T-helper 2 cell treated with Interferon-gamma antibody and Interleukin-4, amounts not matched to agents 5 μg/mL and 100 μg/mL, for 36 hours (primary cell): ENCODE measurements around the gene IMP3.

Experiments used
- DNase-seq: peaks from one replicate; pipeline ENCODE4 v3.0.0; 2021; ENCODE audit warnings: low spot score
- H3K27ac Mint-ChIP-seq: one replicate; pipeline ENCODE4 v1.8.0; 2021; ENCODE audit warnings: mild to moderate bottlenecking, mixed read lengths
- H3K27me3 Mint-ChIP-seq: one replicate; pipeline ENCODE4 v1.8.0; 2021; ENCODE audit warnings: low read depth, mixed read lengths
- H3K36me3 Mint-ChIP-seq: one replicate; pipeline ENCODE4 v1.8.0; 2021; ENCODE audit warnings: low read depth, mixed read lengths
- H3K4me1 Mint-ChIP-seq: one replicate; pipeline ENCODE4 v1.8.0; 2021; ENCODE audit warnings: low read depth, mixed read lengths
- H3K4me3 Mint-ChIP-seq: one replicate; pipeline ENCODE4 v1.8.0; 2022; ENCODE audit warnings: mild to moderate bottlenecking, moderate library complexity, mixed read lengths
- H3K9me3 Mint-ChIP-seq: one replicate; pipeline ENCODE4 v1.8.0; 2021; ENCODE audit warnings: mixed read lengths

Gene IMP3

DNA sequence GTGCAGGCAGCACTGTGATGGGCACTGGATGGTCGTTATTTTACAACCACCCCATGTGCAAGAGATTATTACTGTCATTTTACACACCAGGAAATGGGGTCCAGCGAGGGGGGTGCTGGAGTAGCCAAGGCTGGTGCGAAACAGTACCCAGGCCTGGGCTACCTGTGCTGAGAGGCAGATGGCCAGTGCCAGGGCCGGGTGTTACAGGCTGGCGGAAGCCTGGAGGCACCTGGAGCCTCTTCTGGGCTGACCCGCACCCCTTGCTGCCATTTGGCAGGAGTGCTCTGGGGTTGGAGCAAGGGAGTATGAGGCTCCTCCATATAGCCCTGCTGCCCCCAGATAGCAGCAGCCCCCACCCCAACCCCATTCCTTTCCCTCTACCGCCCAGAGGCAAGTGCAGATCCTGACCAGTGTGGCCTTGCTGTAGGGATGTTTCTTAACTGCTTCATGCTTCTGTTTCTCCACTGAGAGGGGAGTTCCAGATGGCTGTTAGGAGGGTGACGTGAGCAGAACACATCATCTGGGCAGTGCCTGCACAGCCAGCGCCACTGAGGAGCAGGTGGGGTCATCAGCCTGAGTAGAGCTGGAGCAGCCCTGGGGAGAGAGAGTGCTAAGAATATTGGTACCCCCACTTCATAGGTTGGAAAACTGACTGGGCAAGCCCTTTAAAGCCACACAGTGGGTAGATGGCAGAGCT, 22.9 kb upstream of the IMP3 start:
- H3K36me3 Mint-ChIP-seq, result no peaks in the 10 kb centered on the region
- no peaks in the 10 kb centered on the region for H3K4me1 Mint-ChIP-seq
- H3K9me3 Mint-ChIP-seq, result no peaks in the 10 kb centered on the region
- no peak for DNase-seq
- H3K27me3 Mint-ChIP-seq, result no peaks in the 10 kb centered on the region
- no peak overlapping the region for H3K27ac Mint-ChIP-seq
- no peak overlapping the region for H3K4me3 Mint-ChIP-seq

DNA sequence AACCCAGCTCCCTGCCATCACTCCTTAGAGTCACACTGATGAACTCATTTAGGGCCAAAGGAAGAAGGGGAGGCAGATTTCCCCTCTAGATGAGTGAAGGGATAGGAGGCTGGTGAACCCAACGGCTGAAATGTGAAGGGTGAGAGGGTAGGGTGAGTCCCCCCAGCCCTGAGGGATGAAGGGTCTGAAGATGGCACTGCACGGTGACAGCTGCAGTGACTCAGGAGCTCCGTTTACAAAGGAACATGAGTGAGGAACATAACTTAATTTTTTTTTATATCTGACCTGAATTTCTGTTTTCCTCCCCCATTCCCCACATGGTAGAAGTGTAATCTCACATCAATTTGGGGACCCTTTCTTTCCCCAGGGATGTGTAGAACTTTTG, 21.7 kb upstream of the IMP3 start:
- Mint-ChIP-seq H3K4me1 (no peaks in the 10 kb centered on the region), H3K4me3 (no peak overlapping the region), H3K27ac (no peak overlapping the region), H3K36me3 (no peaks in the 10 kb centered on the region), H3K9me3 (no peaks in the 10 kb centered on the region), H3K27me3 (no peaks in the 10 kb centered on the region)
- DNase-seq, result no peak

DNA sequence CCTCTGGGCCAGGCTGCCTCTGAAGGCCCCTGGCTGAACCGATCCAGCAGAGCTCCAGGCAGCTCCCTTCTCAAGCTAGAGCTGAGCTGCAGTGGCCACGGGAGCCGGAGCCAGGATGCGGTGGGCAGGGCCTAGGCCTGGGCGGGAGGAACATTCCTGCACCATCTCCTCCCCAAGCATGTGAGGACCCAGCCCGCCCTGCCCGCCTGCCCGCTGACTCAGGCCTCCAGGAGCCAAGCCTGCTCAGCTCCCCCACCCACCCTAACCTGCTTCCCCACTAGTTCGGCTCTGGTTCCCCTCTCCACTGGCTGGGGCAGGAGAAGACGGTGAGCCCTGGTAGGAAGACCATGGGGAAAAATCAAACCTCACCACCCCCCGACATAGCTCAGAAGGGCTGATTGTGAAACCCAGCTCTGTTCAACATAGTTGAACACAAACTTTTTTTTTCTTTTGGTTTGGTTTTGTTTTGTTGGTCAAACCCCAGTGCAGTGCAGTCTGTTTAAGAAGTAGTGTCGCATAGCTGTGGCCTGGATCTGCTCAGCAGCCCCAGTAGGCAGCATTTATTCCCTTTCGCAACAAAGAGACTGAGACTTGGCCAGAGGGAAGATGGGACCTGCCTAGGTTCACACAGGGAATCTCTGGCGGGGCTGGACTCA, 21.2 kb upstream of the IMP3 start:
- Mint-ChIP-seq H3K27ac (no peak overlapping the region), H3K36me3 (no peaks in the 10 kb centered on the region), H3K9me3 (no peaks in the 10 kb centered on the region), H3K27me3 (no peaks in the 10 kb centered on the region), H3K4me1 (no peaks in the 10 kb centered on the region), H3K4me3 (no peak overlapping the region)
- DNase-seq, result no peak

DNA sequence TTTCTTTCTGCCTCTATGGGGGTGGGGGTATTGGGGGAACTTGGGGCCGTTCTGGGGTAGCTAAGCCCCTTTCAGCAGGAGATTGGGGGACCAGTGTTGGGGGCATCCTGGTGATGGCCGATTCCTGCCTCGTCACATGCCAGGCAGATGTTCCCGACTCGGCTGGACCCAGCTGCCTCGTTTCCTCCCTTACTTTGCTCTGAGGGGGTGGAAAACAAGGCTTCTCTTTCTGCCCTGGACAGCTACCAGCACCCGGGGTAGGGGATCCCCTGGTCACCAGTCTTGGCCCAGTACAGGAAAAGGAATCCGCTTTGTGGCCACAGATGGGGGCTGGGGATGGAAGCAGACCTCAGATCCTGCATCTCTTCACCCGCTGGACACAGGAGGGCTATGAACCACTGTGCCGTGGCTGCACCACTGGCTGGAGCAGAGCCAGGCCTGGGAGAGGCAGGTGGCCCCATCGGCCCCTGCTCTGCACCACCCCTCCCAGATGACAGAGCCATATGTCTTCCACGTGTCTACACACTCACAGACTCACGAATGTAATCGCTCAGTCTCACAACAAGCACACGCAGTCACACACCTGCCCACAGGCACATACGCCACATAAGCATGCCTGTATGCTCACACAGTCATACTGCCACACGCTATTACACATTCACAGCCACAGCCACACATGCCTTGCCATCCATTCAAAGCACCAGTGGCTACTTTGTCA, 20.1 kb upstream of the IMP3 start:
- Mint-ChIP-seq H3K9me3 (no peaks in the 10 kb centered on the region), H3K27ac (no peak overlapping the region)

DNA sequence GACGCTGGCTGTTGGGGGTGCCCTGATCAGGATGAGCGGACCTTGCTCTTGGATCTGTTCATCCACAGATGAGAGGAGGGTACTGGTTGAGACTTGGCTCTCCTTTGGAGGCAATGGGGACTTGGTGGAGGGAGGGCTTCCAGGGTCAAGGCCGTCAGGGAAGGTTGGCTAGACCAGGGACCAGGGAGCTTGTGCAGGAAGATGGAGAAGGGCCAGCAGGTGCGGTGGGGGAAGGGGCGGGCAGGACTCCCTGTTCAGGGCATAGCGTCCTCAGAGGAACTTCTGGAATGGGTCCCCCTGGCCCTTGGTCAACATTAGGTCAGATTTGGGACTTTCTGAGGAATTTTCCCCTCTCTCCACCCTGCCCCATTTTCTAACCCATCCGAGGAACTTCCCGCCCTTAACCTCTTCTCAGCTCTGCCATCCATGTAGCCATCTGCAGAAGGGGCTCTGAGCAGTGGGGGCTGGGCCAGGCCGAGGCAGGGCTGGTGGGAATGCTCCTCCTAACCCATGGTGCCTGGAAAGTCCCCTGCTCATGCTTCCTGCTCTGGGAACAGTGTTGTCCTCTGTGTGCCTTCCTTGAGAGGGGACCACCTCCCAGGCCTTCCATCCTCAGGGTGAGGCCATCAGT, 19.2 kb upstream of the IMP3 start:
- Mint-ChIP-seq H3K27ac (no peak overlapping the region), H3K36me3 (no peaks in the 10 kb centered on the region), H3K4me1 (no peaks in the 10 kb centered on the region), H3K4me3 (no peak overlapping the region), H3K27me3 (no peaks in the 10 kb centered on the region), H3K9me3 (no peaks in the 10 kb centered on the region)
- DNase-seq, result no peak

More for the DNA sequence above, 20.1 kb upstream of the IMP3 start:
- Mint-ChIP-seq H3K4me1 (no peaks in the 10 kb centered on the region), H3K36me3 (no peaks in the 10 kb centered on the region), H3K27me3 (no peaks in the 10 kb centered on the region), H3K4me3 (no peak overlapping the region)
- no peak for DNase-seq

DNA sequence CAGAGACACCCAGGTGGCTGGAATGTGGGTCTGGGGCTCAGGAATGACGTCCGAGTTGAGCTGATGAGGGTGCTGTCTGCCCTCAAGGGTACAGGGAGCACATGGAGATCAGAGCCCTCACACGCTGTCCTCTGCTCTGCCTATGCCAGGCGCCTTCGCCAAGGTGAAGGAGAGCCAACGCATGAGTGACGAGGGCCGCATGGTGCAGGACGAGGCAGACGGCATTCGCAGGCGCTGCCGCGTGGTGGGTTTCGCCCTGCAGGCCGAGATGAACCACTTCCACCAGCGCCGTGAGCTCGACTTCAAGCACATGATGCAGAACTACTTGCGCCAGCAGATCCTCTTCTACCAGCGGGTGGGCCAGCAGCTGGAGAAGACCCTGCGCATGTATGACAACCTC, 16.8 kb upstream of the IMP3 start:
- Mint-ChIP-seq H3K4me3 (no peak overlapping the region), H3K27ac (no peak overlapping the region), H3K27me3 (no peaks in the 10 kb centered on the region), H3K36me3 (no peaks in the 10 kb centered on the region), H3K4me1 (peaks cover 3% of the 10 kb centered on the region), H3K9me3 (no peaks in the 10 kb centered on the region)
- no peak for DNase-seq

DNA sequence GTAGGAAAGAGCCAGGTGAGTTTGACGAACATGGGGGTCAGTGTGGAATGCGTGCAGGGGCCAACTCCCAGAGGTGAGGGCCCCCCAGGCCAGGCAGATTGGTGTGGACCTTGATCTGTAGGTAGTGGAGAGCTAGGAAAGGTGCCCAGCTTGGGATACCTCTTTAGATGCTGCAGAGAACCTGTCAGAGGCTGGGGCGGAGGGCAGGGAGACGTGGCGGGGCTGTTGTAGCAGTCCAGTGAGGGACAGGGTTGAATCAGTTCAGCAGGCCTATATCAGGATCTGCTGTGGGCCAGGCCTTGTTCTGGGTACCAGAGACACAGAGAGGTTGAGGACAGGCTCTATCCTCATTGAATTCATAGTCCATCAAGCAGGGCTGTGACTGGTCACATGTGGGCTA, 16.3 kb upstream of the IMP3 start:
- no peaks in the 10 kb centered on the region for H3K9me3 Mint-ChIP-seq
- H3K27ac Mint-ChIP-seq, result no peak overlapping the region
- H3K4me1 Mint-ChIP-seq, result peaks cover 6% of the 10 kb centered on the region
- H3K4me3 Mint-ChIP-seq, result no peak overlapping the region
- no peaks in the 10 kb centered on the region for H3K27me3 Mint-ChIP-seq
- no peaks in the 10 kb centered on the region for H3K36me3 Mint-ChIP-seq
- DNase-seq, result no peak

DNA sequence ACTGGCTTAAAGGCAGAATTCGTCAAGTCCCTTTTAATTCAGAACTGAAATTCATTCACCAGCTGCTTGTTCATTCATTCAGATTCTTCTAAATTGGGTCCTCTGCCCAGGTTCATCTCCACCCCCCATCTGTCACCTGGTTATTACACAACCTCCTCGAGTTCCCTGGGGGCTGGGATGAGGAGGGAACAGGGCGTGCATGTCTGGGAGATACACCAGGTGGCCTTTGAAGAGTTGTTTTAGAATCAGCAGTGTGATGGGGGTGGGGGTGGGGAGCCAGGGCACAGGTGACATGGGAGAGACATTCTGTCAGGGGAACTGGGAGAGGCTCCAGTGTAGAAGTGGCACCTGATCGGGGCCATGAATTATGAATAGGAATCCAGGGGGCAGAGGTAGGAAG, 15.9 kb upstream of the IMP3 start:
- DNase-seq, result no peak
- H3K9me3 Mint-ChIP-seq, result no peaks in the 10 kb centered on the region
- H3K4me3 Mint-ChIP-seq, result no peak overlapping the region
- peaks cover 10% of the 10 kb centered on the region for H3K4me1 Mint-ChIP-seq
- H3K36me3 Mint-ChIP-seq, result no peaks in the 10 kb centered on the region
- H3K27me3 Mint-ChIP-seq, result no peaks in the 10 kb centered on the region
- no peak overlapping the region for H3K27ac Mint-ChIP-seq

DNA sequence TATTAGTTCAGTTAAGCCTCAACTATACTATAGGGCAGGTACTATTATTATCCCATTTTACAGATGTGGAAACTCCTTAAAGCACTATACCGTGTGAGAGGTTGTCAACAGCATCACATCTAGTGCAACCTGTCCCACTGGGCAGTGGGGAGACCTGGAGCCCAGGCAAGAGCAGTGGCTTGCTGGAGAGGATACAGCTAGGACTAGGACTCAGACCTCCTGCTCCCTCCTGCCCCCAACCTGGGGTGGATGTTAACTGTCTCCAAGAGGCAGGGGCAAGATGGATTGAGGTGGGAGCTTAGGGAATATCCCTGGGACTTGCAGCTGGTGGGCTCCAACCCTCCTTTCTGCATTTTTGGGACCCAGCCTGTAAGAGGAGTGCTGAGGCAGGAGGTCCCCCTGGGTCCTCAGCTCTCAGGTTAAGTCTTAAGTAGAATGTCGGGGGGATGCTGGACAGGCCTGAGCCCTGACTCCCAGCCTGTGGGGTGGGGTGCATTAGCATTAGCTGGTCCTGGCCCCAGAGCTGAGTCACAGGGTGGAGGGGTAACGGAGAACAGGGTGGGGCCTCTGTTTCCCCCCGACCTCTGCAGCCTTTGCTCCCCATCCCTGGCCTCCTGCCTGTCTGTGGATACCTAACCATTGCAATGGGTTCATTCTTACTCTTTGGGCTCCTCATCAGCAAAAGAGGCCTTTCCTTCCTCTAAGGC, 14.3 kb upstream of the IMP3 start:
- H3K4me1 Mint-ChIP-seq, result peaks cover 12% of the 10 kb centered on the region
- H3K27me3 Mint-ChIP-seq, result no peaks in the 10 kb centered on the region
- no peaks in the 10 kb centered on the region for H3K36me3 Mint-ChIP-seq
- no peaks in the 10 kb centered on the region for H3K9me3 Mint-ChIP-seq
- no peak for DNase-seq
- no peak overlapping the region for H3K4me3 Mint-ChIP-seq
- no peak overlapping the region for H3K27ac Mint-ChIP-seq

DNA sequence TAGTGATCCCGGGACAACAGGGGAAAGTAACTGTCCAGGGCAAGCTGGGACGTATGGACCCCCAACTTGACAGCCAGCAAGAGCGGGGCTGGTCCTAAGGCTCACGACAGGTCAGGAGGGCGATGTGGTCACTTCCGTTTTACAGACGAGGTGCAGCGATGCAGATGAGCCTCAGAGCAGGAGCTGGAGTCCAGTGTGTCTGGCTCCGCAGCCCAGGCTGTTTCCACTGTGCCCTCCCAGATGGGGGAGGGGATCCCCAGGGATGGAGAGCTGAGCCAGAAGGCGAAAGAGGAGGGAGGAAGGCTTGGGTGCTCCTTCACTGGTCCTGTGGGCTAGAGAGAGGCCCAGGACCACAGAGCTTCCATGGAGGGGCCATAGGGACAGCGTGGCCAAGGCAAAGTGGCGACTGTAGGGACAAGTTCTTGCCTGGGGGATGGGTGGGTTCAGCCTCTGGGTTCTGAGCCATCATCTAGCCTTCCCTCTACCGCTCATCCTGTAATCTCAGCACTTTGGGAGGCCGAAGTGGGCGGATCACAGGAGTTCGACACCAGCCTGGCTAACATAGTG, 13.4 kb upstream of the IMP3 start:
- no peak for DNase-seq
- Mint-ChIP-seq H3K27ac (no peak overlapping the region), H3K9me3 (no peaks in the 10 kb centered on the region), H3K4me1 (peaks cover 12% of the 10 kb centered on the region), H3K27me3 (peaks cover 2% of the 10 kb centered on the region), H3K4me3 (no peak overlapping the region), H3K36me3 (no peaks in the 10 kb centered on the region)

DNA sequence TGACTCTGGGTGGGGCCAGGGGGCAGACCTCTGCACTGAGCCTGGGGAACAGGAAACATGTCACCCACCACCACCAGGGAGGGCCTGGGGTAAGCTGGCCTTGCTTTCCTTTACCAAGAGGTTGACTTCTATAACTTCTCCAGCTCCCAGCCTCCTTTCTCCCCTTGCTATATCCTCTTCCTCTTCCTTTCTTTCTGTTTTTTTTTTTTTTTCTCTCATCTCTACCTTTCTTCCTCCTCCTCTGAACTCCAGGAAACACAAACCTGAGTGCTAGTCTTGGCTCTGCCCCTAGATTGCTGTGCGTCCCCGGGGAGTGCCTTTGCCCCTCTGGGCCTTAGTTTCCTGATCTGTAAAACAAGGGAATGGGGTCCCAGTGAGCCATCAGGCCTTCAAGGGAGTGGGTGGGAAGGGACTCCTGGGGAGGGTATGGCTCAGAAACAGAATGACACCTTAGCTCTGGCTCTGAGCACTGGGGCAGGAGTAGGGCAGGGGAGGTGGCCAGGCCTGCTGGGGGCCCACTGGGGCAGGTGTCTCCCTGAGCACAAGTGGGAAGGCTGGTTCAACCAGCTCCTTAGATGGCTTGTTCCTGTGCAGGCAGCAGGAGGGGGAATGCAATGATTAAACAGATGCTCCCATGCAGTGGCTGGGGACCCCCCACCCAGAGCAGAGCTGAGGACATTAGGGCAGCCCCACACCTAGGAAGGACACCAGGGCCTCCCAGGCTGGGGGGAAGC, 12.0 kb upstream of the IMP3 start:
- DNase-seq, result no peak
- Mint-ChIP-seq H3K27ac (peak overlapping the region; percentile 72), H3K9me3 (no peaks in the 10 kb centered on the region), H3K4me1 (peaks cover 14% of the 10 kb centered on the region), H3K27me3 (peaks cover 7% of the 10 kb centered on the region), H3K36me3 (no peaks in the 10 kb centered on the region), H3K4me3 (peak overlapping the region; percentile 34)

DNA sequence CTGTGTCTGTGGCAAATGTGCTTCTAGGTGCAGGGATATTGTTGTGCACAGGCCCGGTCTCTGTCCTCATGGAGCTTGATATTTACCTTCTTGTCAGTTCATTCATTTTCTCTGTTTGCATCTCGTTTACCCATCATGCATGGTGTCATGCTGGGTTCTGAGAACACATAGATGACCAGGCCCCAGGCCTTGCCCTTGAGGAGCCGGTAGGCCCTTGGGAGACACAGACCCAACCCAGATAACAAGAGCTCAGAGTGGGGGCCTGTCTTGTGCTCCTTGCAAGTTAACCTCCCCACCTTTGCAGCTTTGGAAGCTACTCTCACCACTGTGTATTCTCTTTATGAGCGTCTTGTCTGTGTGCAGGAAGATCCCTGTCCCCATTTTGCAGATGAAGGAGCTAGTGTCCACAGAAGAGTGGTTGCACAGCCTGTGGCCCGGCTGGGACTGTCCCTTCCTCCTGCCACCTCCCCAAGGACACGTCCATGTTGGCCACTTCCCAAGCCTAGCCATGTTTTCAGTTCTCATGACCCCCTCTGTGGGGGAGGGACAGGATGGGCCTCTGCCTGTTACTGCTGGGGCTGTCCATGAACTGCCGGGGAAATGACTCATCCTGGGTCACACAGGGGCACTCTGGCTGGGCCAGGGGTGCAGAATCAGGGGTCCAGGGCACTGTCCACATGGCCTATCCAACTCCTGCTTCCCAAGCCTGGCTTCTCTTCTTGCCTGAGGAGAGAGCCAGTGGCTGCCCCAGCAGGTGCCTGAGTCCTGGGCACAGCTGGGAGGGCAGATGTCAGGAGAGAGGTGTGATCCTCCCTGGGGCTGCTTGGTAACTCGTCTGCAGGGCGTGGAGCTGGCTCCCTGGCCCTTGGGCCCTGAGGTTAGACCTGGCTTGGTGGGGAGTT, 11.1 kb upstream of the IMP3 start:
- Mint-ChIP-seq H3K27ac (peak overlapping the region; percentile 28), H3K4me1 (peaks cover 19% of the 10 kb centered on the region), H3K36me3 (no peaks in the 10 kb centered on the region), H3K27me3 (peaks cover 12% of the 10 kb centered on the region), H3K9me3 (no peaks in the 10 kb centered on the region), H3K4me3 (no peak overlapping the region)
- no peak for DNase-seq
